Vagina (tissue), 2 donors: ENCODE data around the gene SLC7A14. TPM values are rescaled to one million over a fixed set of nuclear protein-coding genes. Genes with fewer than 3 reads are reported as not detected.

ENCODE experiments used
- DNase-seq, 2 donors: peaks; one replicate each; pipeline ENCODE4 v3.0.0-alpha.2; 2017; ENCODE audit errors: extremely low spot score in 2 of 2
- H3K27ac ChIP-seq: fragments of 200-600 bp; sonication (generic); one replicate; pipeline ENCODE4 v1.5.1; 2019
- H3K27me3 ChIP-seq: fragments of 200-600 bp; sonication (generic); one replicate; pipeline ENCODE4 v1.5.1; 2019
- H3K36me3 ChIP-seq, 2 donors: fragments of 200-600 bp; sonication (generic); one replicate each; pipeline ENCODE4 v1.5.1; 2017 to 2019
- H3K4me1 ChIP-seq: fragments of 200-600 bp; sonication (generic); one replicate; pipeline ENCODE4 v1.5.1; 2019
- H3K4me3 ChIP-seq, 2 donors: fragments of 200-600 bp; sonication (generic); 1 replicate in 1 of 2; 2 replicates in 1 of 2; pipeline ENCODE4 v1.5.1; 2016 to 2019
- H3K9me3 ChIP-seq: fragments of 200-600 bp; sonication (generic); one replicate; pipeline ENCODE4 v1.5.1; 2019
- POLR2A ChIP-seq, 2 donors: fragments of 450-650 bp; IDR thresholded peaks; one replicate each; pipeline ENCODE4 v1.6.1; 2017; ENCODE audit warnings: antibody characterized with exemption in 2 of 2, mild to moderate bottlenecking in 2 of 2, moderate library complexity in 2 of 2
- POLR2AphosphoS5 ChIP-seq, 2 donors: sonication (generic); formaldehyde crosslinking; IDR thresholded peaks; one replicate each; pipeline ENCODE4 v1.9.0; 2017; ENCODE audit warnings: antibody characterized with exemption in 2 of 2, mild to moderate bottlenecking in 2 of 2, low read depth in 1 of 2; ENCODE audit not compliant: insufficient read depth in 1 of 2
- intact Hi-C: fragments of 100-400 bp; cut with DNase I; formaldehyde crosslinking; loops from one replicate; pipeline ENCODE4 v1.15.1; 2023
- total RNA-seq: library from RNA; depleted of rRNA; stranded (reverse); fragments of >200 nt; gene quantifications from one replicate; pipeline ENCODE4 v1.2.3, GENCODE V29; 2016
- TF ChIP-seq, protein P1 (sequence below), 3 experiments: fragments of 450-650 bp in 2 of 3; fragments of 200-600 bp in 1 of 3; sonication (generic) in 1 of 3; IDR thresholded peaks; one replicate each; pipeline ENCODE4 v1.5.1; 2017 to 2019; ENCODE audit warnings: antibody characterized with exemption in 3 of 3, mild to moderate bottlenecking in 2 of 3, moderate library complexity in 2 of 3

The SLC7A14 gene
- total RNA-seq, 1 donor from 2014 or later, result 1.2 TPM

DNA sequence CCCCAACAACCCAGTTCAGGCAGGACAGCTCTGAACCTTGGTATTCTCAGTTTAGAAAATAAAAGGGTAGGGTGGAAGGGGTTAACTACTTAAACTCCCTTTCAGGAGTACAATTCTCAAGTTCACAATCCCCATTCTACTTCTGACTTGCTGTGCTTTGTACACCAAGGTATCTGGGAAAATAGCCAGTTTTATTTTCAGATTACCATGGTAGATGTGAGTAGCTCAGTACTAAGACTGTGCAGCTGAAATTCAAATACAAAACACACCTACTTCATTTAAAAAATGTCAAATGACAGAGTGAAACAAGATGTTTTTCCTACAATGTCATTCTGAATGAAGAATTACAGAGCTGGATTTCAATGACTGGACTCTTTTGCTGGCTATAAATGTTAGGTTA, 27.4 kb downstream of the SLC7A14 start:
- H3K36me3 ChIP-seq, result no peaks in the 10 kb centered on the region
- intact Hi-C loops, result no loop called here
- TF ChIP-seq, protein P1, sequence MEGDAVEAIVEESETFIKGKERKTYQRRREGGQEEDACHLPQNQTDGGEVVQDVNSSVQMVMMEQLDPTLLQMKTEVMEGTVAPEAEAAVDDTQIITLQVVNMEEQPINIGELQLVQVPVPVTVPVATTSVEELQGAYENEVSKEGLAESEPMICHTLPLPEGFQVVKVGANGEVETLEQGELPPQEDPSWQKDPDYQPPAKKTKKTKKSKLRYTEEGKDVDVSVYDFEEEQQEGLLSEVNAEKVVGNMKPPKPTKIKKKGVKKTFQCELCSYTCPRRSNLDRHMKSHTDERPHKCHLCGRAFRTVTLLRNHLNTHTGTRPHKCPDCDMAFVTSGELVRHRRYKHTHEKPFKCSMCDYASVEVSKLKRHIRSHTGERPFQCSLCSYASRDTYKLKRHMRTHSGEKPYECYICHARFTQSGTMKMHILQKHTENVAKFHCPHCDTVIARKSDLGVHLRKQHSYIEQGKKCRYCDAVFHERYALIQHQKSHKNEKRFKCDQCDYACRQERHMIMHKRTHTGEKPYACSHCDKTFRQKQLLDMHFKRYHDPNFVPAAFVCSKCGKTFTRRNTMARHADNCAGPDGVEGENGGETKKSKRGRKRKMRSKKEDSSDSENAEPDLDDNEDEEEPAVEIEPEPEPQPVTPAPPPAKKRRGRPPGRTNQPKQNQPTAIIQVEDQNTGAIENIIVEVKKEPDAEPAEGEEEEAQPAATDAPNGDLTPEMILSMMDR (IDR thresholded peaks at IDR 0.05), result no peak
- TF ChIP-seq POLR2AphosphoS5 (IDR thresholded peaks at IDR 0.05; ENCODE audit: insufficient read depth in 1 of 2, low read depth in 1 of 2) (no peak), POLR2A (IDR thresholded peaks at IDR 0.05) (no peak)
- H3K9me3 ChIP-seq, result no peaks in the 10 kb centered on the region
- DNase-seq, result no peak
- no peak overlapping the region for H3K4me3 ChIP-seq
- H3K4me1 ChIP-seq, result no peaks in the 10 kb centered on the region
- H3K27me3 ChIP-seq, result no peaks in the 10 kb centered on the region
- no peak overlapping the region for H3K27ac ChIP-seq

DNA sequence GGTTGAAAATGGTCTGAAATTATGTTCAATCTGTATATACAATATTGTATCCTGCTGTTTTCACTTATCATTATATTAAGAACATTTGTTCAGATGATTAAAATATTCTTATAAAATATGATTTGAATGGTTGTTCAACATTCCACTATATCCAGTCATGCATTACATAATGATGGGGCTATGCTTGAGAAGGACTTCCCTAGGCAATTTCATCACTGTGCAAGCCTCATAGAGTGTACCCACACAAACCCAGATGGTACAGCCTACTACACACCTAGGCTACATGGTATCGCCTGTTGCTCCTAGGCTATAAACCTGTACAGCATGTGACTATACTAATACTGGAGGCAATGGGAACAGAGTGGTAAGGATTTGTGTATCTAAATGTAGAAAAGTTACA, 30.5 kb downstream of the SLC7A14 start:
- Histone ChIP-seq H3K27me3 (no peaks in the 10 kb centered on the region), H3K36me3 (no peaks in the 10 kb centered on the region), H3K4me1 (no peaks in the 10 kb centered on the region), H3K4me3 (no peak overlapping the region), H3K9me3 (no peaks in the 10 kb centered on the region), H3K27ac (no peak overlapping the region)
- no peak for DNase-seq
- no peak for TF ChIP-seq POLR2A (IDR thresholded peaks at IDR 0.05)
- TF ChIP-seq POLR2AphosphoS5 (IDR thresholded peaks at IDR 0.05; ENCODE audit: insufficient read depth in 1 of 2, low read depth in 1 of 2), result no peak
- TF ChIP-seq, protein P1 (IDR thresholded peaks at IDR 0.05), result no peak
- intact Hi-C loops, result no loop called here

DNA sequence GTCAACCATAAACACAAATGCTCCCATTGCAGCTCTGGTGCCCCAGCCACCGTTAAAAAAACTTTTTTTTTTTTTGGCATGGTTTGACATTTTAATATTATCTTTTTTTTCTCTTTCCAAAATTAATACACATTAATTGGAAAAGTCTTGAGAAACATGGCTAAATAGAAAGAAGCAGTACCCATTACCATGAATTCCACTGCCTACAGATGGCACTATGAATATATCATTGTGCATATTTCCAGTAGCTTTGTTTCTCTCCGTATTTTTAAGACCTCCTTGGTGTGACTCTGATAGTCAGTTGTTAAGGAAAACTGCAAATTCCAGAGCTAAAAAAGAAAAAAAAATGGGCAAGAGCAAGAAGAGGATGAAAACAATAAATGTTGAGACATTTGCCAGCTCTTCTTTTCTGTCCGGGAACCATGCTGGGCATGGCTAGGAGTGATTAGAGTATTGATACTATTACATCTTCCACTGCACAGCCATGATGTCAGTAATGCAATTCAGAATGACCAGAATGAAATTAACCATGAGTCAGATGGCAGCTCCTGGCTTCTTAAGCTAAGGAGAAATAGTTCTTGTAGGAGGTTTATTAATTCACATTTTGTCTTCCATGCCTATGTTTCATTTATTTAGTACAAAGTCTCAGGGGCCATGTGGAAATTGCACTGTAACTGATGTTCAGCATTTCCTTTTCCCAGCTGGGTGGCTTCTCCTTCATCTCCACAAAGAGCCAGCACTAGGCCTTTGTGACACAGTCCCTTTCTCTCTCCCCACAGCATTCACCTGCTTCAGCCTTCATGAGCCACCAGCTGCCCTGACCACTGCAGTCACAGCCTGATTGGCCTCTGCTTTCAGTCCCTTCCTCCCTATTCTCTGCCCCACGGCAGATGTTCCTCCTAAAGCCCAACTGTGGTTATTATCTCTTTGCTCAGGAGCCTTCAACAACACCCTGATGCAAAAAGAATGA, 31.8 kb downstream of the SLC7A14 start:
- H3K27ac ChIP-seq, result no peak overlapping the region
- H3K9me3 ChIP-seq, result no peaks in the 10 kb centered on the region
- H3K36me3 ChIP-seq, result no peaks in the 10 kb centered on the region
- intact Hi-C loops, result no loop called here
- H3K4me3 ChIP-seq, result no peak overlapping the region
- H3K27me3 ChIP-seq, result no peaks in the 10 kb centered on the region
- no peak for DNase-seq
- TF ChIP-seq POLR2AphosphoS5 (IDR thresholded peaks at IDR 0.05; ENCODE audit: insufficient read depth in 1 of 2, low read depth in 1 of 2) (no peak), POLR2A (IDR thresholded peaks at IDR 0.05) (no peak)
- TF ChIP-seq, protein P1 (IDR thresholded peaks at IDR 0.05), result no peak
- H3K4me1 ChIP-seq, result no peaks in the 10 kb centered on the region

DNA sequence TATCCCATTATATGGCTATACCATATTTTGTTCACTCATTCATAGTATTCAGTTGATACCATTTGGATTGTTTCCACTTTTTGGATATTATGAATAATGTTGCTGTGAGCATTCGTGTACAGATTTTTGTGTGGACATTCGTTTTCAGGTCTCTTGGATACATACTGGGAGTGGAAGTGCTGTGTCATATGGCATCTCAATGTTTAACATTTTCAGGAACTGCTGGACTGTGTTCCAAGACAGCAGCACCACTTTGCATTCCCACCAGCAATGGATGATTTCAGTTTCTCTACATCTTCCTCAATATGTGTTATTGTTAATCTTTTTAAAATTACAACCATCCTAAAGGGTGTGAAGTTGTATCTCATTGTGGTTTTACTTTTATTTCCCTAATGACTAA, 34.6 kb downstream of the SLC7A14 start:
- Histone ChIP-seq H3K27me3 (no peaks in the 10 kb centered on the region), H3K4me1 (no peaks in the 10 kb centered on the region), H3K27ac (no peak overlapping the region), H3K36me3 (no peaks in the 10 kb centered on the region), H3K9me3 (no peaks in the 10 kb centered on the region), H3K4me3 (no peak overlapping the region)
- intact Hi-C loops, result no loop called here
- no peak for DNase-seq
- TF ChIP-seq POLR2A (IDR thresholded peaks at IDR 0.05), result no peak
- TF ChIP-seq, protein P1 (IDR thresholded peaks at IDR 0.05), result no peak
- no peak for TF ChIP-seq POLR2AphosphoS5 (IDR thresholded peaks at IDR 0.05; ENCODE audit: insufficient read depth in 1 of 2, low read depth in 1 of 2)

DNA sequence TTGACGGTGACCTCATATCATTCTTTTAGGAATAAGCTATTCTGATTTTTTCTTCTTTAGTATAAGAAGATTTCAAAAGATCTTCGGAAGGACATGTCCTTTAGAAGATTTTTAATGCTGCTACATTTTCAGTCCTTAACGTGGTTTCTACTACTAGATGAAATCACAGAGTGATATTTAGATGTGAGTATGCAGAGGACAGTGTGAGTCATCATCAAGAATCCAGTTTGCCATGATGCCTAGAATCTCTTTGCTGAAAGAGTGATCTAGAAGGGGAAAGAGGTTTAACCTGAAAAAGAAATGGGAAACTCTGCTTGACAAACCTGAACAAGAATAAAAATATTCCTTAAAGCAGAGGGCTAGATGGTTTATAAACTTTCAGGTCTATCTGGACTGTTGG, 43.2 kb downstream of the SLC7A14 start:
- H3K27me3 ChIP-seq, result no peaks in the 10 kb centered on the region
- intact Hi-C loops, result no loop called here
- DNase-seq, result no peak
- H3K9me3 ChIP-seq, result no peaks in the 10 kb centered on the region
- TF ChIP-seq POLR2AphosphoS5 (IDR thresholded peaks at IDR 0.05; ENCODE audit: insufficient read depth in 1 of 2, low read depth in 1 of 2) (no peak), POLR2A (IDR thresholded peaks at IDR 0.05) (no peak)
- TF ChIP-seq, protein P1 (IDR thresholded peaks at IDR 0.05), result no peak
- no peaks in the 10 kb centered on the region for H3K4me1 ChIP-seq
- no peaks in the 10 kb centered on the region for H3K36me3 ChIP-seq
- no peak overlapping the region for H3K27ac ChIP-seq
- no peak overlapping the region for H3K4me3 ChIP-seq
